Measurements from ENCODE around the gene XRCC6. TPM values are rescaled to one million over a fixed set of nuclear protein-coding genes. Genes with fewer than 3 reads are reported as not detected.

Gene XRCC6
- total and polyA plus RNA-seq, 2 of the 13 experiments (the other 11 are each of a cell fraction or from before 2014, with no cell fraction given): 124 to 625 TPM

- TF ChIP-seq ZNF773 (CRISPR knock-in tag; IDR thresholded peaks at IDR 0.05; ENCODE audit: borderline replicate concordance): no peak
- TF ChIP-seq ZFP91 (CRISPR knock-in tag; IDR thresholded peaks at IDR 0.05; ENCODE audit: borderline replicate concordance): peak; percentile 70; the same call in 1 of the 2 replicates
- TF ChIP-seq ZNF576 (CRISPR knock-in tag; IDR thresholded peaks at IDR 0.05): no peak
- TF ChIP-seq PBX2 (CRISPR knock-in tag; IDR thresholded peaks at IDR 0.05): peak; percentile 51; the same call in 1 of the 2 replicates
- TF ChIP-seq TEF (CRISPR knock-in tag; IDR thresholded peaks at IDR 0.05): no peak
- TF ChIP-seq ZNF256 (CRISPR knock-in tag; conservative IDR thresholded peaks at IDR 0.05): no peak
- no peak for TF ChIP-seq NR0B2 (CRISPR knock-in tag; IDR thresholded peaks at IDR 0.05)
- TF ChIP-seq THYN1 (CRISPR knock-in tag; IDR thresholded peaks at IDR 0.05; ENCODE audit: borderline replicate concordance, low read depth): no peak
- no peak for TF ChIP-seq CCDC6 (CRISPR knock-in tag; IDR thresholded peaks at IDR 0.05)
- TF ChIP-seq IKZF1 (IDR thresholded peaks at IDR 0.05): no peak
- no peak for TF ChIP-seq ATF6 (CRISPR knock-in tag; conservative IDR thresholded peaks at IDR 0.05)
- TF ChIP-seq ATF2 (CRISPR knock-in tag; IDR thresholded peaks at IDR 0.05): 0 out of 2 replicates have a peak, but pooled peaks have one; percentile 46
- TF ChIP-seq RFXANK (CRISPR knock-in tag; IDR thresholded peaks at IDR 0.05): no peak
- no peak for TF ChIP-seq RAD51 (IDR thresholded peaks at IDR 0.05; ENCODE audit: borderline replicate concordance)
- peak; percentile 53 for TF ChIP-seq ELF1 (CRISPR knock-in tag; IDR thresholded peaks at IDR 0.05)
- TF ChIP-seq HCFC1 (IDR thresholded peaks at IDR 0.05; ENCODE audit: low read depth, low read length): peak; percentile 50; the same call in 1 of the 2 replicates
- no peak for TF ChIP-seq RBAK (CRISPR knock-in tag; IDR thresholded peaks at IDR 0.05)
- TF ChIP-seq ZBTB21 (CRISPR knock-in tag; IDR thresholded peaks at IDR 0.05): peak; percentile 99
- no peak for TF ChIP-seq MYPOP (CRISPR knock-in tag; IDR thresholded peaks at IDR 0.05)
Observed at GRCh38 chr22:41682033-41682807, 61.1 kb downstream of the XRCC6 start (continued).
